BE2C (cell line): ENCODE measurements around the gene ACOT9.
"Not testable (repeated sequence)": the region's sequence is repeated elsewhere in the genome, so short reads cannot be mapped to it uniquely, and the experiment has no call there.

Experiments
- DNase-seq: peaks from one replicate; pipeline ENCODE4 v3.0.0-alpha.2; 2020
- H3K27me3 ChIP-seq: fragments of 250-450 bp; sonication (Bioruptor Pico); 2 replicates; pipeline ENCODE4 v1.5.1; 2020; ENCODE audit warnings: mild to moderate bottlenecking
- H3K36me3 ChIP-seq: fragments of 250-450 bp; sonication (Bioruptor Pico); 2 replicates; pipeline ENCODE4 v1.5.1; 2020; ENCODE audit warnings: mild to moderate bottlenecking
- H3K4me1 ChIP-seq: fragments of 250-450 bp; sonication (Bioruptor Pico); 2 replicates; pipeline ENCODE4 v1.5.1; 2020
- H3K4me3 ChIP-seq: 2 replicates; pipeline ENCODE4 v1.5.1; 2011; ENCODE audit warnings: low read depth, low read length
- H3K9me3 ChIP-seq: fragments of 250-450 bp; sonication (Bioruptor Pico); 2 replicates; pipeline ENCODE4 v1.5.1; 2020
- TF ChIP-seq, protein P1 (sequence below): IDR thresholded peaks from 2 replicates; pipeline ENCODE4 v1.5.1; 2012; ENCODE audit warnings: mild to moderate bottlenecking, low read depth, low read length

Gene ACOT9

DNA sequence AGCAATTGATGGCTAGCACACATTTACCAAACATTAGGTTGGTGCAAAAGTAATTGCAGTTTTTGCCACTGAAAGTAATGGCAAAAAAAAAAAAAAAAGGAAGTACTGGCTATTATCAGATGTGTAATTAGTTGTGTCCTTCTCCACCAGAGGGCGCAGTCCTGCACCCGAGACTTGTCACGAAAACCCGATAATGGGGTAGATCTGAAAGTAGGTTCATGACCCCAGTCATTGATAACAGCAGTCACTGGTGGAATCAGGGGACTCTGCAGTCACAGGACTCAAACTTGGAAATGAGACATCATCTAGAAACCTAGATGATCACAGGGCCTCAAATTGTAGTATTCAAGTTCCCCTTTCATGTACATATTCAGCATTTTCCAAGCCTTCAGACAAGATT, 13.1 kb upstream of the ACOT9 start:
- Histone ChIP-seq H3K4me3 (no peak overlapping the region), H3K27me3 (no peaks in the 10 kb centered on the region), H3K4me1 (no peaks in the 10 kb centered on the region), H3K36me3 (no peaks in the 10 kb centered on the region), H3K9me3 (no peaks in the 10 kb centered on the region)
- DNase-seq: peak; percentile 57
- TF ChIP-seq, protein P1, sequence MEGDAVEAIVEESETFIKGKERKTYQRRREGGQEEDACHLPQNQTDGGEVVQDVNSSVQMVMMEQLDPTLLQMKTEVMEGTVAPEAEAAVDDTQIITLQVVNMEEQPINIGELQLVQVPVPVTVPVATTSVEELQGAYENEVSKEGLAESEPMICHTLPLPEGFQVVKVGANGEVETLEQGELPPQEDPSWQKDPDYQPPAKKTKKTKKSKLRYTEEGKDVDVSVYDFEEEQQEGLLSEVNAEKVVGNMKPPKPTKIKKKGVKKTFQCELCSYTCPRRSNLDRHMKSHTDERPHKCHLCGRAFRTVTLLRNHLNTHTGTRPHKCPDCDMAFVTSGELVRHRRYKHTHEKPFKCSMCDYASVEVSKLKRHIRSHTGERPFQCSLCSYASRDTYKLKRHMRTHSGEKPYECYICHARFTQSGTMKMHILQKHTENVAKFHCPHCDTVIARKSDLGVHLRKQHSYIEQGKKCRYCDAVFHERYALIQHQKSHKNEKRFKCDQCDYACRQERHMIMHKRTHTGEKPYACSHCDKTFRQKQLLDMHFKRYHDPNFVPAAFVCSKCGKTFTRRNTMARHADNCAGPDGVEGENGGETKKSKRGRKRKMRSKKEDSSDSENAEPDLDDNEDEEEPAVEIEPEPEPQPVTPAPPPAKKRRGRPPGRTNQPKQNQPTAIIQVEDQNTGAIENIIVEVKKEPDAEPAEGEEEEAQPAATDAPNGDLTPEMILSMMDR: peak; percentile 63

- H3K27me3 ChIP-seq: no peaks in the 10 kb centered on the region
- TF ChIP-seq, protein P1: no peak
These were observed 11.6 kb upstream of the ACOT9 start for GRCh38 chrX:23754664-23755063.

DNA sequence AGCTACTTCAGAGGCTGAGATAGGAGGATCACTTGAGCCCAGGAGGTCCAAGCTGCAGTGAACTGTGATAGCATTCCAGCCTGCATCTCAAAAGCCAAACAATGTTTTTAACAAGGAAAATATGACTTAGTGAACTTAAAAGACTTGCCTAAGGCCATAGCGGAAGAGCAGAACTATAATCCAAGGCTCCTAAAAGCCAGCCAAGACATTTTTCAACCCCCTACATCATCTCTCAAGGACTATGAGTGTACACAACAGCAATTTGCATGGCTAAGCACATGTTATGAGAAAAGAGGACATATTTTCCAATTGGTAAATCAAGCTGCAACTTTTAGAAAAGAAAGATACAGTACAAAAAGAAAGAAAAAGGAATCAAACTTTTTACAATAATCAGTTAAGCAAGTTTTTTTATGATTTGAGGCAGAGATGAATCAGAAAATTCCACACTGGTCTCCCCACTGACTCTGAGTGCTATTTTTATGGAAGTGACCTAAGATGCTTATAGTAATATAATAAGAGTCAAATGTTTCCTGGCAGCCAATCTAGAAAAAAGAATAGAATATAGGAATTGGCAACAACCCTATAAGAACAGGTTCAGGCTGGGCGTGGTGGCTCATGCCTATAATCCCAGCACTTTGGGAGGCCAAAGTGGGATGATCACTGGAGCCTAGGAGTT, 9.8 kb upstream of the ACOT9 start:
- H3K4me3 ChIP-seq: no peak overlapping the region
- no peaks in the 10 kb centered on the region for H3K9me3 ChIP-seq
- no peaks in the 10 kb centered on the region for H3K36me3 ChIP-seq
- H3K27me3 ChIP-seq: no peaks in the 10 kb centered on the region
- no peak for DNase-seq
- no peaks in the 10 kb centered on the region for H3K4me1 ChIP-seq
- TF ChIP-seq, protein P1: no peak

More at GRCh38 chrX:23754664-23755063, 11.6 kb upstream of the ACOT9 start:
- Histone ChIP-seq H3K36me3 (no peaks in the 10 kb centered on the region), H3K9me3 (no peaks in the 10 kb centered on the region), H3K4me1 (no peaks in the 10 kb centered on the region), H3K4me3 (no peak overlapping the region)
- DNase-seq: no peak

GRCh38 chrX:23749576-23749975, 6.5 kb upstream of the ACOT9 start:
- no peaks in the 10 kb centered on the region for H3K4me1 ChIP-seq
- TF ChIP-seq, protein P1: no peak
- no peak overlapping the region for H3K4me3 ChIP-seq
- DNase-seq: no peak
- no peaks in the 10 kb centered on the region for H3K9me3 ChIP-seq
- no peaks in the 10 kb centered on the region for H3K27me3 ChIP-seq
- no peaks in the 10 kb centered on the region for H3K36me3 ChIP-seq

DNA sequence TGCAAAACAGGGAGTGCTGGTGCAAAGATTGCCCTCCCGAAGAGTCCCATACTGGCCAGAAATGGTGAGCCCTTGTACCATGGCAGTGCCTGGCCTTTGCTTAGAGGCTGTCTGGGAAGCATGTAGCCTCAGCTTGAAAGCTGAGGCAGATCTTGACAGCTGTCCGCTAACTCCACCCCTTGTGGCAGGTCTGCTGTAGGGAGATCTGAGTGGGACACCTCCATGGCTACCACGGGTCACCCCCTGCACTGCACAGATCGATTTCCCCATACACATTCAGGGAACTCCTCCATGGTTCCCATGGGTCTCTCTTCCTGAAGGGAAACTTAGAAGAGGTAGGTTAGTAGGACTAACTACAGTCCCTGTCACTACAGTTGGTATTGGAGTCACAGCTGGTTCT, 6.1 kb upstream of the ACOT9 start:
- Histone ChIP-seq H3K27me3 (no peaks in the 10 kb centered on the region), H3K4me1 (no peaks in the 10 kb centered on the region), H3K4me3 (no peak overlapping the region), H3K36me3 (no peaks in the 10 kb centered on the region), H3K9me3 (no peaks in the 10 kb centered on the region)
- TF ChIP-seq, protein P1: no peak
- no peak for DNase-seq

GRCh38 chrX:23745786-23746185, 2.7 kb upstream of the ACOT9 start:
- TF ChIP-seq, protein P1: no peak
- no peaks in the 10 kb centered on the region for H3K9me3 ChIP-seq
- no peak for DNase-seq
- no peaks in the 10 kb centered on the region for H3K36me3 ChIP-seq
- no peaks in the 10 kb centered on the region for H3K27me3 ChIP-seq
- H3K4me1 ChIP-seq: no peaks in the 10 kb centered on the region
- H3K4me3 ChIP-seq: no peak overlapping the region

- H3K36me3 ChIP-seq, H3K27me3 ChIP-seq, H3K9me3 ChIP-seq, H3K4me1 ChIP-seq, DNase-seq: not testable (repeated sequence)
- H3K4me3 ChIP-seq: peak overlapping the region; percentile 73
These were observed 521 bp upstream of the ACOT9 start for GRCh38 chrX:23743623-23743971.
